Renal pelvis (tissue), 3 donors: Measurements from ENCODE around the gene ZSCAN31. TPM values are rescaled to one million over a fixed set of nuclear protein-coding genes. Genes with fewer than 3 reads are reported as not detected.

Source experiments
- polyA plus RNA-seq, 3 donors: library from polyadenylated mRNA; unstranded; fragments of 120-200 nt; gene quantifications; one replicate each; pipeline ENCODE4 v1.2.1, GENCODE V29; 2013; ENCODE audit not compliant: insufficient read length in 3 of 3

Gene ZSCAN31
- polyA plus RNA-seq, 3 donors, result 10.4 to 11.6 (median 11.4) TPM

Other genes with a start within 250 kb of the ZSCAN31 start
- 10 to 100 TPM; 11.1 to 12.0 (median 11.3) TPM for gene ZSCAN16, start 211.5 kb downstream of the ZSCAN31 start, polyA plus RNA-seq
- gene ZKSCAN8, start 194.3 kb downstream of the ZSCAN31 start, polyA plus RNA-seq, result 10 to 100 TPM; 37.6 to 48.3 (median 48.2) TPM
- 10 to 100 TPM; 24.2 to 39.2 (median 35.6) TPM for gene ZSCAN9, start 110.9 kb downstream of the ZSCAN31 start, polyA plus RNA-seq
- 10 to 100 TPM; 10.7 to 13.2 (median 11.2) TPM for gene ZKSCAN4, start 83.9 kb downstream of the ZSCAN31 start, polyA plus RNA-seq
- 1 to 10 TPM; 2.3 to 2.8 (median 2.6) TPM for gene NKAPL, start 76.9 kb downstream of the ZSCAN31 start, polyA plus RNA-seq
- 10 to 100 TPM; 34.1 to 40.9 (median 35.2) TPM for gene ZSCAN26, start 69.0 kb downstream of the ZSCAN31 start, polyA plus RNA-seq
- gene PGBD1, start 54.6 kb downstream of the ZSCAN31 start, polyA plus RNA-seq, result 10 to 100 TPM; 10.0 to 12.7 (median 12.4) TPM
- 10 to 100 TPM; 10.0 to 14.8 (median 10.7) TPM for gene ZKSCAN3, start 13.8 kb upstream of the ZSCAN31 start, polyA plus RNA-seq
- gene ZSCAN12, start 63.6 kb upstream of the ZSCAN31 start, polyA plus RNA-seq, result 10 to 100 TPM; 12.1 to 15.7 (median 15.2) TPM
- 10 to 100 TPM; 12.3 to 20.5 (median 16.6) TPM for gene ZSCAN23, start 107.3 kb upstream of the ZSCAN31 start, polyA plus RNA-seq
- not detected for gene GPX6, start 179.6 kb upstream of the ZSCAN31 start, polyA plus RNA-seq
- gene GPX5, start 189.7 kb upstream of the ZSCAN31 start, polyA plus RNA-seq, result not detected